NCI-H82 (cell line): ENCODE measurements around the gene MEIKIN.
"Not testable (repeated sequence)": the region's sequence is repeated elsewhere in the genome, so short reads cannot be mapped to it uniquely, and the experiment has no call there.

Experiments
- DNase-seq: peaks from one replicate; lab custom pipeline; 2025; lab: John Stamatoyannopoulos, UW

Gene MEIKIN

GRCh38 chr5:131902266-131902665 is 43.2 kb downstream of the MEIKIN start:
- DNase-seq: not testable (repeated sequence)

- no peak for DNase-seq
Measured at GRCh38 chr5:131899686-131900085, 45.8 kb downstream of the MEIKIN start.

DNA sequence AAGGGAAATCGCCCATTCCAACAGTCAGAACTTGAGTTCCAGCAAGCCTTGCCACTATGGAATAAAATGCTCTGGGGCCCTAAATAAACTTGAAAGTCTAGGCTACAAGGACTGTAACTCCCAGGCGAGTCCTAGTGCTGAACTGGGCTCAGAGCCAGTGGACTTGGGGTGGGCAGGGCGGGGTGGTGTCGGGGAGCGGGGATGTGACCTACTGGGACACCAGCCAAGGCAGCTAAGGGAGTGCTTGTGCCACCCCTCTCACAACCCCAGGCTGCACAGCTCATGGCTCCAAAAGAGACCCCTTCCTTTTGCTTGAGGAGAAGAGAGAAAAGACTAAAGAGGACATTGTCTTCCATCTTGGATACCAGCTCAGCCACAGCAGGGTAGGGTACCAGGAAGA is 61.5 kb downstream of the MEIKIN start:
- DNase-seq: no peak

DNA sequence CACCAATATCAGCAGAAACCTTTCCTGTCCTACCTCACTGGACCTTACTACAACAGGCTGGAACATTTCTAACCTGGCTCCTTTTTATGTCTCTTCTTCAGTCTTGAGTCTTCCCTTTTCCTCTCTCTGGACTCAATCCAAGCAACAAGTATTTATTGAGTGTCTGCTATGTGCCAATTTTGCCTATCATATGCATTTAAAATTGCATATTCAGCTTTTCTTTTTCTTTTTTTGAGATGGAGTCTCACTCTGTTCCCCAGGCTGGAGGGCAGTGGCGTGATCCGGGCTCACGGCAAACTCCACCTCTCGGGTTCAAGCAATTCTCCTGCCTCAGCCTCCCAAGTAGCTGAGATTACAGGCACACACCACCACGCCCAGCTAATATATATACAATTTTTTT is 65.8 kb downstream of the MEIKIN start:
- no peak for DNase-seq

DNA sequence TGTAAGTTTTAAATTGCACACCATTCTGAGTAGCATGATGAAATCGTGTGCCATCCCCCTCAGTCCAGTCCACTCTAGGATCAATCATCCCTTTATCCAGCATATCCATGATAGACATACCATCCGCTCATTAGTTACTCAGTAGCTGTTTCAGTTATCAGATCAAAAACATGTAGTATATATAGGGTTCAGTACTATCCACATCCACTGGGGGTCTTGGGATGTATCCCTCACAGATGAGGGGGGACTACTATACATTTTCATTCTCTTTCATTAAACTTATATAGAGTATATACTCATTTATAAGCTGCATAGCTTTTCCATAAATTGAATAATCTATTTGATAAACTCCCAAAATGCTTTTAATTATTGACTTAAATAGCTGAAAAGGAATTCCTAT is 67.6 kb downstream of the MEIKIN start:
- DNase-seq: no peak

- not testable (repeated sequence) for DNase-seq
Measured at GRCh38 chr5:131871251-131871650, 74.2 kb downstream of the MEIKIN start.

DNA sequence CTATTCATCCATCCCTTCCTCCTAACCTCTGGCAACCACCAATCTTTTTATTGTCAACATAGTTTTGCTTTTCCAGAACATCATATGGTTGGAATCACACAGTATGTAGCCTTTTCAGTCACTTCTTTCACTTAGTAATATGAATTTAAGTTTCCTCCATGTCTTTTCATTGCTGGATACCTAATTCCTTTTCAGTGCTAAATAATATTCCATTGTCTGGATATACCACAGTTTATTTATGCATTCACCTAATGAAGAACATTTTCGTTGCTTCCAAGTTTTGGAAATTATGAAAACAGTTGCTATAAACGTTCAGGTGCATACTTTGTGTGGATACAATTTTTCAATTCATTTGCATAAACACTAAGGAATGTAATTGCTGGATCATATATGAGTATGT is 77.9 kb downstream of the MEIKIN start:
- DNase-seq: no peak

- no peak for DNase-seq
Measured at GRCh38 chr5:131863700-131864099, 81.8 kb downstream of the MEIKIN start.

DNA sequence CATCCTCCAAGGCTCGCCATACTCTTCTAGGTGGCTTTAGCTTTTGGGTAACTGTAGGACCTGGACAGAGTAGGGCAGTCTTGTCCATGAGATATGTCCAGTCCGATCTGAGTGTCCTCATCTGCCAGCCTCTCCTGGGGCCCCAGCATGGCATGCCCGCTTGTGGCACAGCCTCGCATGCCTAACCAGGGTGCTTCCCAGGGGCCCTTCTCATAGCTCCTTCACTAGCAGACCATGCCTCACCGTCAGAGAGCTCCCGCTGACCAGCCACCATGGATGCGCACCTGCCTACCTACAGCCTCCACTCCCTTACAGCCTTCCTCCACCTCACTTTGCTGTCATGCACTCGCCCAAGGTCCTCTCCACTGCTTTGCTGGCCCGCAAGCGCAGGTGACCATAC is 88.1 kb downstream of the MEIKIN start:
- no peak for DNase-seq

GRCh38 chr5:131855452-131855851 is 90.0 kb downstream of the MEIKIN start:
- no peak for DNase-seq

DNA sequence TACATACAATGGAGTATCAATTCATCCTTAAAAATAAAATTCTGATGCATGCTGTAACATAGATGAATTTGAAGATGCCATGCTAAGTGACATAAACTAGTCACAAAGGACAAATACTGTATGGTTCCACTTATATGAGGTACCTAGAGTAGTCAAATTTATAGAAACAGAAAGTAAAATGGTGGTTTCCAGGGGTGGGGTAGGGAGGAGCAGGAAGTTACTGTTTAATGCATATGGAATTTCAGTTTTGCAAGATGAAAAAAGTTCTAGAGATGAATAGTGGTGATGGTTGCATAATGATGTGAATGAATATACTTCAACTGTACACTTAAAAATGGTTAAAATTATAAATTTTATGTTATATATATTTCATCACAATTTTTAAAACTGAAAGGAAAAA is 91.3 kb downstream of the MEIKIN start:
- no peak for DNase-seq

- no peak for DNase-seq
Measured at GRCh38 chr5:131848662-131849061, 96.8 kb downstream of the MEIKIN start.

DNA sequence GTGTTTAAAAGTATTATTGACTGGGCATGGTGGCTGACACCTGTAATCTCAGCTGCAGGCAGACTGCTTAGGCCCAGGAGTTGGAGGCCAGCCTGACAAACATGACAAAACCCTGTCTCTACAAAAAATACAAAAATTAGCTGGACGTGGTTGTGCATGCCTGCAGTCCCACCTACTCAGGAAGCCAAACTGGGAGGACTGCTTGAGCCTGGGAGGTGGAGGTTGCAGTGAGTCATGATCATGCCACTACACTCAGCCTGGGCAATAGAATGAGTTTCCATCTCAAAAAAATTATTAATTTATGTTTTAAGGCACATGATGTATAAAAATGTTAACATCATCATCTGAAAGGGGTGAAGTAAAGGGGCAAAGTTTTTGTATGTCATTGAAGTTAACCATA is 98.9 kb downstream of the MEIKIN start:
- DNase-seq: no peak

DNA sequence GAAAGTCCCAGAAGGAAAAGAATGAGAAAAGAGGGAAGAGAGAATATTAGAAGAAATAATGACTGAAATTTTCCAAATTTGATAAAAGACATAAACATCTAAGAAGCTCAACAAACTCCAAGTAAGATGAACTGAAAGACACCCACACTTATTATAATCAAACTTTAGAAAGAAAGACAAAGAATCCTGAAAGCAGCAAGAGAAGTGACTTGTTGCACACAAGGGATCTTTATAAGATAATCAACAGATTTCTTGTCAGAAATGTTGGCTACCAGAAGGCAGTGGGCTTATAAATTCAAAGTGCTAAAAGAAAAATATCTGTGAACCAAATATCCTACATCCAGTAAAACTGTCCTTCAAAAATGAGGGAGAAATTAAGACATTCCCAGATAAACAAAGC is 99.6 kb downstream of the MEIKIN start:
- DNase-seq: no peak

GRCh38 chr5:131842971-131843370 is 102.5 kb downstream of the MEIKIN start:
- not testable (repeated sequence) for DNase-seq

DNA sequence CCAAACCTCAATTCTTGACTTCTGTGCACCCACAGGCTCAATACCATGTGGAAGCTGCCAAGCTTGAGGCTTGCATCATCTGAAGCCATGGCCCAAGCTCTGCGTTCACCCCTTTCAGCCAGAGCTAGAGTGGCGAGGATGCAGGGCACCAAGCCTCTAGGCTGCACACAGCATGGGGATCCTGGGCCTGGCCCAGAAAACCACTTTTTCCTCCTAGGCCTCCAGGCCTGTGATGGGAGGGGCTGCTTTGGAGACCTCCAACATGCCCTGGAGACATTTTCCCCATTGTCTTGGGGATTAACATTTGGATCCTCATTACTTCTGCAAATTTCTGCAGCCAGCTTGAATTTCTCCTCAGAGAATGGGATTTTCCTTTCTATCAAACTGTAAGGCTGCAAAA is 112.8 kb downstream of the MEIKIN start:
- DNase-seq: not testable (repeated sequence)

DNA sequence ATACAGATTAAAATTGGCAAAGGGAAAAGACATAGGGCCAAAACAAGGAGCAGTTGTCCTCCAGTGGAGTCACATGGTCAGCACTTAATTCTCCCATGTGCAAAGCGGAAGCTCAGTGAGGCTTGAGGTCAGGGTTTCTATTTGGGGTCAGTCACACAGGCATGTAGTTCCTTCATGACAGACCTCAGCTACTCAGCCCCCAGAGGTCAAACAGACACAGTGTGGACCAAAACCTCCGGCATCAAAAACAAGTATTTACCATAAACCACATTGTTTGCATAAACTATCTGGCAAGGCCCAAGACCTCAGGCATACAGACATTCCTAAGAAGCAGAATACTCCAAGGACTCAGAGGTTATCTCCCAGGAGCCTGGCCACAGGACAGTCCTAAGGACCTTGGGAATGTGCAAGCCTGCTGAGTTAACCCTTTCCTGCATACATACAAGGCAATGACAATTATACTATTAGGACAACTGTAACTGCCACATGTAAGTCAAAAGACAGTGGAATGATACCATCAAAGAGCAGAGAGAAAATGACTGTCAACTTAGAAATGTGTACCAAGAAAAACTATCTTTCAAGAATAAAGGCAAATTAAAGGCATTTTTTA is 120.0 kb downstream of the MEIKIN start:
- no peak for DNase-seq

- DNase-seq: no peak
Measured at GRCh38 chr5:131824631-131825030, 120.8 kb downstream of the MEIKIN start.

DNA sequence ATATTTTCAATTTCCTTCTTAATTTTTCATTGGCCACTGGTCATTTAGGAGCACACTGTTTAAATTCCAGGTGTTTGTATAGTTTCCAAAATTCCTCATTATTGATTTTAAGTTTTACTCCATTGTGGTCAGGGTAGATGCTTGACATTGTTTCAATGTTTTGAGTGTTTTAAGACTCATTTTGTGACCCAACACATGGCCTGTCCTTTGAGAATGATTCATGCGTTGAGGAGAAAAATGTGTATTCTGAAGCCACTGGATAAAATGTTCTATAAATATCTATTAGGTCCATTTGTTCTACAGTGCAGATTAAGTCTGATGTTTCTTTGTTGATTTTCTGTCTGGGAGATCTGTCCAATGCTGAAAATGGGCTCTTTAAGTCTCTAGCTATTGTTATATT is 124.2 kb downstream of the MEIKIN start:
- no peak for DNase-seq

DNA sequence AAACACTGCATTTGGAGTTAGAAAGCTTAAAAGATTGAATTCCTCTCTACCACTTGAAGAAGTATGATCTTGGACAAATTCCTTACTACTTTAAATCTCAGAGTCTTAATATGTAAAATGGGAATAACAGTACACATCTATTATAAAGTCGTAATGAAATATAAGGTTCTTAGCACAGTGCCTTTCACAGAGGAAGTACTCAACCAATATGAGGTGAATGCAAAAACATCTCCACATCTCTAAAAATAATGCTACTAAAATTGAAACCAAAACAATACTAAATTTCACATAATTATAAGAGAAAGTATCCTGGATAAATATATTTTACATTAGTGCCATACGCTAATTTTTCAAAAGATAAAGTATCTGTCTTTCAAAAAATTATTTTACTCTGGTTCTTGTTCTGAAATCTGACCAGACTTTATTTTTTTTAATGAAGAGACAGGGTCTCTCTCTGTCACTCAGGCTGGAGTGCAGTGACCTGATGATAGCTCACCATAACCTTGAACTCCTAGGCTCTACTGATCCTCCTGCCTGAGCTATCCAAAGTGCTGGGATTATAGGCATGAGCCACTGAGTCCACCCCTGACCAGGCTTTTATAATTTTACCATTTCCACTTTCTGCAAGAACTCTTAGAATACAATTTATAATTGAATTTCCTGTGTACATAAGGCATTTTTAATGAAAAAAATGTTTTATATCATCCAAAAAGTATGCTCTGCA is 127.3 kb downstream of the MEIKIN start:
- DNase-seq: no peak

GRCh38 chr5:131814990-131815389 is 130.5 kb downstream of the MEIKIN start:
- DNase-seq: no peak

DNA sequence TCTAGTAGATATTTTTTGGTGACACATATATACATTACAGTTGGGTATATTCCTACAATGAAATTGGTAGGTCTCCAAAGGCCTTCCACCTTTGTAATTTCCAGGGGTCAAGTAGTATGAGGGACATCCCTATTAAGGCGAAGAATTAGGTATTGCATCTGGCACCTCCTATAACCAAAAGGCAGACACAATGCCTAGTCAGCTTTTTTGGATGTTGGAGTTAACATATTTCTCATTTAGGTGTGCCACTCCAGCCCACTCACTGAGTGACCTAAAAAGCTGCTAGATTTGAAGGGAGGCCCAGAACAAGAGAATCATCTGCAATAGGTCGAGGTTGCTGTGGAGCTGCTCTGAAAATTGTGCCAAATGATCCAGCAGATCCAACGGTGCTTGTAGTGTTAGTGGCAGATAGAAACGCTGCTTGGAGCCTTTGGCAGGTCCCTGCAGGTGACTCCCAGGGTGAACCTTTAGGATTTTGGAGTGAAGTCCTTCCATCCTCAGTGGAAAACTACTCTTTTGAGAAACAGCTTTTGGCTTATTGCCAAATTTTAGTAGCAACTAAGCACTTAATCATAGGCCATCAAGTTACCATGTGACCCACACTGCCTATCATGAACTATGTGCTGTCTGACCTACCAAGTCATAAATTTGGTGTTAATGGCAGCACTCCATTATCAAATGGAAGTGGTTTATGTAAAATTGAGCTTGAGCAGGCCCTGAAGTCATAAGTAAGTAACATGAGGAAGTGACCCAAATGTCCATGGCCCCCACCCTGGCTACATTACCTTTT is 132.9 kb downstream of the MEIKIN start:
- no peak for DNase-seq
